GM12891 (cell line): ENCODE results near the gene IMPDH1.

ENCODE experiments used
- POLR2A ChIP-seq: IDR thresholded peaks from 2 replicates; pipeline ENCODE4 v1.6.1; 2011; ENCODE audit warnings: low read depth, low read length, control low read depth
- POLR2AphosphoS5 ChIP-seq: IDR thresholded peaks from 2 replicates; pipeline ENCODE4 v1.6.1; 2011; ENCODE audit warnings: low read depth, low read length, control low read depth
- TAF1 ChIP-seq: IDR thresholded peaks from 2 replicates; pipeline ENCODE4 v1.6.1; 2011; ENCODE audit warnings: low read depth, low read length, control low read depth

- TF ChIP-seq TAF1 = no peak
- TF ChIP-seq POLR2A = no peak
- TF ChIP-seq POLR2AphosphoS5 = no peak
These were observed 26.0 kb downstream of the IMPDH1 start for GRCh38 chr7:128383776-128384175.
